ENCODE measurements around the gene TMEM201.

DNA sequence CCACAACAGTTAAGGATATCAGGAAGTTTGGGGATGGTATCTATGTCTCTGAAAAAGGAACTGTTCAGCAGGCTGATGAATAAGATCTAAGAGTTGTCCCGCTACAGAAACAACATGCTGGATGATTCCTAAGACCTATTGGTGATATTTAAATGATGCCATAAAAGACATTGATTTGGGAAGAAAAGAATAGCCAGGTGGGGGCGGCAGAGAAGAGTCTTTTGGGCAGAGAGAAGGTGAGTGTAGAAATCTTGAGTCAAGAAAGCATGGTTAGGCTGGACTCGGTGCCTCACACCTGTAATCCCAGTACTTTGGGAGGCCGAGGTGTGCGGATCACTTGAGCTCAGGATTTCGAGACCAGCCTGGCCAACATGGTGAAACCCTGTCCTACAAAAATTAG is 11.8 kb upstream of the TMEM201 start:
- TF ChIP-seq POLR2A (IDR thresholded peaks at IDR 0.05; ENCODE audit: low read depth, low read length) (no peak), POLR2AphosphoS5 (IDR thresholded peaks at IDR 0.05; ENCODE audit: low read depth, low read length) (no peak), SPI1 (IDR thresholded peaks at IDR 0.05; ENCODE audit: low read depth, low read length) (no peak), TAF1 (IDR thresholded peaks at IDR 0.05; ENCODE audit: low read depth, low read length) (no peak)

All from GM12891 (cell line).